ENCODE measurements around the gene VSTM2L.

VSTM2L gene

DNA sequence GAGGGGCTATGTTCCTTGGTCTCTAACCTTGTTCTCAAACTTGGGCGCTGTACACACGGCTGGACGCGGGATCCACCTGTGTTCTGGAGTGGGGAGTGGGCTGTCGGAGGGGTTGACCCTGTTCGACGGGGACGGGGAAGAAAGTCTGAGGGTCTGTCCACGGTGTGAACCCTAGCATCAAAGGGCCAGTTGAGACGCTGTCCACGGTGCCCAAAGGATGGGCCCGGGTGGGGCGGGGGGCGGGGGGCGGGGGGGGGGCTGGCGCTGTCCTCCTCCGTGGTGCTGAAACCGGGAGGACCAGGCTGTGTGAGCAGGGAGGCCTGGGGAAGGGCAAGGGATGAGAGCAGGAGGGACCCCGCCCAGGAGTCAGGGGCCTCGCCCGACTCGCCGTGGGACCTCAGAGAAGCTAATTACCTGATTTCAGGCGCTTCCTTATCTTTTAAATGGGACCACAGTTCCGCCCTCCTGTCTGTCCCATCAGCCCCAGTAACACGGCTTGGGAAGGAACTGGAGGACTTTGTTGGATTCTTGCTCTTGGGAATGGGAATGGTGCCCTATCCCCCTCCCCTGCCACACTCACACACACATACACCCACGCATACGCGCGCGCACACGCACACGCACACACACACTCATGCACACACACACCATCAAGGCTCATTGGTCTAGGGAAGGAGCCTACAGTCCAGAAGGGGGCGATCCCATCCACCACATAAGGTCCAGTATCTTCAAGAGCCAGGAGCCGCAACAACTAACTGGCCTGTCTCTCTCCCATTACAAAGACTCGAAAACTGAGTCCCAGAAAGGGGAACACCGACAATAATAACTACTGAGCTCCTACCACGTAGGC lies 1.0 kb upstream of the VSTM2L start:
- DNase-seq: peak; percentile 79

DNA sequence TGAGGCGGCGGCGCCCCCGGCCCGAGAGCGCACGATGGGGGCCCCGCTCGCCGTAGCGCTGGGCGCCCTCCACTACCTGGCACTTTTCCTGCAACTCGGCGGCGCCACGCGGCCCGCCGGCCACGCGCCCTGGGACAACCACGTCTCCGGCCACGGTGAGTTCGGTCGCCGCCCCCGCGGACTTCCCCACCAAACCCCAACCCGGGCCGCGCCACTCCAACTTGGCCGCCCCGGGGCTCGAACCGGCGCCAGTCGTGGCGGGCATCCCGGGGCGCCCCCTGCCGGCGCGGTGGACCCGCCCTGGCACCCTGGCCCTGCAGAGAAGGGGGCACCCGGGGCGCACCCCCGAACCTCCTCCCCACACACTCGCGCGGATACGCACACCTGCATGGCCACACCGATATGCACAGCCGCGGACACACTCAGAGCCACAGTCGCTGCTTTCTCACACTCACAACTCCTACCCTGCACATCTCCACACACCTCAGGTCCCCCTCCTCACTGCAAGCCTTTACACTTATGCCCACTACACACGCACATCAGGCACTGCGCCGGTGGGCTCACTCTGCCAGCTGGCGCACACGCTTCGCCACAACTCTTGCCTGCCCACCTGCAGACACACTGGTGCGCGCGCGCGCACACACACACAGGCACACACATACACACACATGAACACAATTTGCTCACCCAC lies 535 bp downstream of the VSTM2L start:
- no peak for DNase-seq

DNA sequence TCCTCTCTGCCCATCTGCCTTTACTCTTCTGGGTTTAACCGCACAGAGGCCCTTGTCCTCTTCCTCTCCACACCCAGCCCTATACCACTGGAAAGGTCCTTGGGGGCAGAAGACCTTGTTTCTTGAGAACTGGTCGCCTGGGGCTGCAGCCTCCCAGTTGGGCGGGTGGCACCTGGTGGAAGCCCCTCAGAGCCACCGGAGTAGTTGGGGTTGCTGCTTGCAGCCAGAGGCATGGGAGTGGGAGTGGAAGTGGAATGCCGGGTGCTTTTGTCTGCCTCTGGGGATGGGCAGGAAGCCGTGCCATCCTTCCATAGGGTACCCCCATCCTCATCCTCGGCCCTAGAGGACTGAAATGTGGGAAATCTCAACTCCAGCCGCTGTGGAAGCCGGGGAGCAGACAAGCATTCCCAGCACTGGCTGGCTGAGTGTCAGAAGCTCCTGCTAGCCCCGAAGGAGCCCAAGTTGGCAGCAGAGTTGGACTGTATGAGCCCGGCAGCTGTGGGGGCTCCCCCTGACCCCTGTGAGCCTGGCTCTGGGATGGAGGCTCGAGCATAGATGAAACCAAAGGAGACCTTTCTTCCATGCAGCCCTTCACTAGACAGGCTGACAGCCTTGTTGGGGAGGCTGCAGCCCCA lies 1.2 kb downstream of the VSTM2L start:
- DNase-seq: no peak

- no peak for DNase-seq
Observed at GRCh38 chr20:37904845-37905373, 2.0 kb downstream of the VSTM2L start.

GRCh38 chr20:37905671-37906613 lies 3.0 kb downstream of the VSTM2L start:
- no peak for DNase-seq

DNA sequence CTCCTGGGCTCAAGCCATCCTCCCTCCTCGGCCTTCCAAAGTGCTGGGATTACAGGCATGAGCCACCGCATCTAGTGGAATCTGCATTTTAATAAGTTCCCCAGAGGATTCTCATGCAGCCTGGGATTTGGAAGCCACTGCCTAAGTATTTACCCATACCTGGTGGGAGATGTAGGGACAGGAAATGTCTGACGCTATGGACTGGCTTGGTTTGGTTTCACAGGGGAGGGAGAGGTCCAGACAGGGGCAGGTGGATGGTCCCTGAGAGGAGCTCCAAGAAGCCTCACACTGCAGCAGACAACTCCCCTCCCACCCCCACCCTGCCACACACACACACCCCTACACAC lies 4.4 kb downstream of the VSTM2L start:
- peak; percentile 26 for DNase-seq

DNA sequence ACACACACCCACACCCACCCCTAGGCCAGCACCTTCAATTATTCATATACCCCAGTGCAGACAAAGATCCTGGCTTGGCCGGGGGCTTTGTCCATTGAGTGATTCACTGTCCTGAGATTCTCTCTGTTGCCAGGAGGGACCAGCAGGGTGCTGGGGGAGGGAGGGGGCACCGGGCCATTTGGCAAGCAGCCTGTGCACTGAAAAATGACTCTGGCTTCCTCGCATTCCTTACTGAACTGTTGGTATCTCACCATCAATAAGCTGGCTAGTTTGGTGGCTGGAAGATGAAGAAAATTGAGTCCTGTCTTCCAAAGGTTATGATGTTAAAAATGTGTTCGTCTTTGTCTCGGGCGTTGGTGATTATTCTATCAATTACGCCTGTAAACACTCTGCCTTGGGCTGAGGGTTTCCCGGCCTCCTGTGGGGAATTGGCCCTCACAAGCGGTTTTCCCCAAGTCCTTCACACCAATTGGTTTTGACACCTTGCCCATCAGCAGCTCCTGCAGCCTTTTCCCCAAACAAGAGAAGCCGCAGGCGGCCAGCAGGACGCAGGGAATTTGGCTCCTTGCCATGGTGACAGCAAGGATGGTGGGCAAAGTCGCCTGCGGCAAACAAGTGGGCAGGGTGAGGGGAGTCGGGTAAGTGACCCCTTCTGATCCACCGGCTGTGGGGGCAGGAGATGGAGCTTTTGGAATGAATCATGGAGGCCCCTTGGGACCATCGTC lies 4.9 kb downstream of the VSTM2L start:
- DNase-seq: peak; percentile 86

- DNase-seq: no peak
Observed at GRCh38 chr20:37911261-37911660, 8.3 kb downstream of the VSTM2L start.

DNA sequence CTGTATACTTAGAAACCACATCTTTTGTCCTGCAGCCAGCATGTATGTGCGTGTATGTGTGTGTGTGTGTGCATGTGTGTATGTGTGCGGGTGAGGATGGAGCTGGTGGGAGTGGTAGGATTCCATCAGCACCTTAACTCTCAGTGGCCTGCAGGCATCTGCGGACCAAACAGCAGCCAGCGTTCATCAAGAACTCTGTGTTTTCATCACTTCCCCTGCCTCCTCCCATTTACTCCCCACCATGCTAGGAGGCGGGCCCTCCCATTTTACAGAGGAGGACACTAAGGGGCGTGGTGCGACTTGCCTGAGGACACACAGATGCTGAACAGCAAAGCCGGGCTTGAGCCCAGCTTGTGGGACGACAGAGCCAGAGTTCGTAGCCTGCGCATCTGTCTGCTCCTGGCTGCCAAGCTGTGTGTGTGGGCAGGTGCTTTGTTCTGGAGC lies 8.9 kb downstream of the VSTM2L start:
- no peak for DNase-seq

- DNase-seq: no peak
Observed at GRCh38 chr20:37912874-37913273, 9.9 kb downstream of the VSTM2L start.

GRCh38 chr20:37913567-37914366 lies 10.8 kb downstream of the VSTM2L start:
- DNase-seq: no peak

GRCh38 chr20:37914367-37914671 lies 11.4 kb downstream of the VSTM2L start:
- DNase-seq: no peak

DNA sequence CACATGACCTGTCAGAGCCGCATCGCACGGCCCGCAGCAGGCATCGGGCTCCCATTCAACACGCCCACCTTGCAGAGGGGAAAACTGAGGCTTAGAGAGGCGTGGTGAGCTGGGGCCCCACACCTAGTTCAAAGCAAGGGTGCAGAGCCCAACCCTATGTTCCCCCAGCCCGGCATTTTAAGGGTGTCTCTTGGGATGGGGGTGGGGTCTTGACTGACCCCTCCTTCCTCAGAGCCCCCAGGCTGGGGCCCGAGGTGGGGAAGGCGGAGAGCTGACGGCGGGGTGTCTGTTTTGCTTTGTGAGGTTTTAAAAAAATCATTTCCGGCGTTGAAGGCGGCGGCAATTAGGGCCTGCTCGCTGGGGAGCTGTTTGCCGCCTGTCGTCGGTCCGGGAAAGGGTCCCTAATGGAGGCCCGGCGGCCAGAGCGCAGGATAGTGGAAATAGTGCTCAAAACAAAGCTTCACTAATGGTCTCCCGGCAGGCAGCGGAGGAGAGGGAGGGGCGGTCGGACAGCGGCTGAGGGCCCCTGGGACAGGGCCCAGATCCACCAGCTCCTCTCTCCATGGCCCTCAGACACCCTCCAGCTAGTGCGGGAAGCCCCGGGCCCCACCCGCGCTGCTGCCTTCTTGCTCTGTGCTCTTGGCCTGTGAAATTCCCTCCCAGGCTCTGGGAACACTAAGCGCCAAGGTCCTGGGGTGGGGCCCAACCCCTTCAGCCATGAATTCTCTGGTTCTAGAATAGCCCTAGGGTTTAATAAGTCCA lies 11.9 kb downstream of the VSTM2L start:
- DNase-seq: no peak

- DNase-seq: no peak
Observed at GRCh38 chr20:37915434-37915787, 12.5 kb downstream of the VSTM2L start.

GRCh38 chr20:37915800-37916570 lies 13.1 kb downstream of the VSTM2L start:
- DNase-seq: no peak

GRCh38 chr20:37917461-37917860 lies 14.5 kb downstream of the VSTM2L start:
- DNase-seq: no peak

DNA sequence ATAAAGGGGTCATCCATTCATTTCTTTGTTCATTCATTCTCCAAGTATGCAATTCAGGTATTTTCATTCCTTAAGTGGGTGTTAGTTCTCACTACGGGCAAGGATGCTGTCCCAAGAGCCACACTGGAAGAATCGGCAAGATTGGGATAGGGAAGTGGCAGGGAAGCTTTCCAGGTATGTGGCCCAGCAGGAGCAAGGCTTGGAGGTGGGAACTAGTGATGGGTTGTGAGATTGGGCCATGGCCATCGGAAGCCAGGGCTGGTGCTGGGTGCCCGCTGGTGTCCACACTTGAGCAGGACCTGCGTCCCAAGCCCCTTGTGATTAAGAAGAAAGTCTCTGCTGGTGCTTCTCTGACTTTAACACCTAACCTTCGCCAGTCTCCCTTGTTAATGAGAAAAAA lies 15.1 kb downstream of the VSTM2L start:
- DNase-seq: no peak

- DNase-seq: no peak
Observed at GRCh38 chr20:37919389-37920040, 16.6 kb downstream of the VSTM2L start.

- DNase-seq: no peak
Observed at GRCh38 chr20:37920270-37920669, 17.3 kb downstream of the VSTM2L start.
